Measurements from ENCODE around the gene GTF2E1.

DNA sequence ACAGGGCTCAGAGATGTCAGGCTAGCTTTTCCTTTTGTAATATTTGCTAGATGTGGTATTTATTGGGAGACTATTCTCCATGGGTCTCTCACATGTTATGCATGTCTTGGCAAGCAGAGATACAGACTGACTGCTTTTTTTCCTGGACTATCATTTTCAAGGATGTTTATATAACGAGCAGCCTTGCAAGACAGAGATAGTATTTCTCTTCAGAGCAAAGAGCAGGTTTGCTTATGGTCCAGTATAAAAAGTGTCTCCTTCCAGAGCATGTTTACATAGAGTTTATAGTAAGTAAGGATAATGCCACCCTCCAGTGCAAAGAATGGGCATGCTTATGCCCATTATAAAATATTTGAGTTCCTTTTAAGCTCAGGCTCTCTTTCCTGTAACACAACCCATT, 24.6 kb downstream of the GTF2E1 start:
- TF ChIP-seq, protein P1, sequence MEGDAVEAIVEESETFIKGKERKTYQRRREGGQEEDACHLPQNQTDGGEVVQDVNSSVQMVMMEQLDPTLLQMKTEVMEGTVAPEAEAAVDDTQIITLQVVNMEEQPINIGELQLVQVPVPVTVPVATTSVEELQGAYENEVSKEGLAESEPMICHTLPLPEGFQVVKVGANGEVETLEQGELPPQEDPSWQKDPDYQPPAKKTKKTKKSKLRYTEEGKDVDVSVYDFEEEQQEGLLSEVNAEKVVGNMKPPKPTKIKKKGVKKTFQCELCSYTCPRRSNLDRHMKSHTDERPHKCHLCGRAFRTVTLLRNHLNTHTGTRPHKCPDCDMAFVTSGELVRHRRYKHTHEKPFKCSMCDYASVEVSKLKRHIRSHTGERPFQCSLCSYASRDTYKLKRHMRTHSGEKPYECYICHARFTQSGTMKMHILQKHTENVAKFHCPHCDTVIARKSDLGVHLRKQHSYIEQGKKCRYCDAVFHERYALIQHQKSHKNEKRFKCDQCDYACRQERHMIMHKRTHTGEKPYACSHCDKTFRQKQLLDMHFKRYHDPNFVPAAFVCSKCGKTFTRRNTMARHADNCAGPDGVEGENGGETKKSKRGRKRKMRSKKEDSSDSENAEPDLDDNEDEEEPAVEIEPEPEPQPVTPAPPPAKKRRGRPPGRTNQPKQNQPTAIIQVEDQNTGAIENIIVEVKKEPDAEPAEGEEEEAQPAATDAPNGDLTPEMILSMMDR (IDR thresholded peaks at IDR 0.05): no peak
- no peak for TF ChIP-seq POLR2A (IDR thresholded peaks at IDR 0.05)
